ENCODE measurements around the gene KIAA0825.

DNA sequence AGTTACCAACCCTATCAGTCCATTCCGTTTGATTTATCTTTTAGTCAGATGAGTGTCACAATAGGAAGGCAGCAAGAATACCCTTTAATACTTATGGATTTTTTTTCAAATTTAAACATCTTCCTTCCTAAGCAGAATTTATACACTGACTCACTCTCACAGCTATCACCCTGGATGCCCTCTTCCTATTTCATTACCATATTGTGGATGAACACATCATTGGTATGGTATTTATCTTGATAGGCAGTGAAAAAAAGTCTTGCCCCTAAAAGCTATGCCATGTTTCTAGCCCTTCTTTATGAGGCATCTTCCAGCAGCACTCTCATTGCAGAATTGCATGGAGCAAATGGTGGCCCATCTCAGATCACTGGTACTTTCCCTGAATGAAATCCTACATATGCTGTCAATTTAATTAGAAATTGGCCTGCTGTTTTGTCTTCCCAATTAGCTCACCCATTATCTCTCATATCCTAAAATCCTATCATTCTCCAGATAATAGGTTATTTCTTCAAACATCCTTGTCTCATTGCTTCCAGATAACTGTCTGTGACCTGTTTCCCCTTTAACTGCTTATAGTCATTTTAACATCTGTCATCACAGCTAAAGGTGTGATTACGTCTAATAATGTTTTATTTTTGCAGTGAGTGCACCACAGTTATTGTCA lies 443.5 kb downstream of the KIAA0825 start:
- TF ChIP-seq CREB1 (CRISPR knock-in tag; IDR thresholded peaks at IDR 0.05; ENCODE audit: low read depth) (no peak), CTCF (conservative IDR thresholded peaks at IDR 0.05; ENCODE audit: low read depth in 2 of 2) (no peak), EZH2 (IDR thresholded peaks at IDR 0.05; ENCODE audit: low read depth, unreplicated experiment) (no peak), EZH2phosphoT487 (IDR thresholded peaks at IDR 0.05; ENCODE audit: unreplicated experiment) (no peak), ZNF114 (CRISPR knock-in tag; IDR thresholded peaks at IDR 0.05) (no peak), NANOG (IDR thresholded peaks at IDR 0.05; ENCODE audit: borderline replicate concordance) (no peak)

All from GM23338 (cell line).